ENCODE measurements around the gene SERPINB5.

SERPINB5 gene

DNA sequence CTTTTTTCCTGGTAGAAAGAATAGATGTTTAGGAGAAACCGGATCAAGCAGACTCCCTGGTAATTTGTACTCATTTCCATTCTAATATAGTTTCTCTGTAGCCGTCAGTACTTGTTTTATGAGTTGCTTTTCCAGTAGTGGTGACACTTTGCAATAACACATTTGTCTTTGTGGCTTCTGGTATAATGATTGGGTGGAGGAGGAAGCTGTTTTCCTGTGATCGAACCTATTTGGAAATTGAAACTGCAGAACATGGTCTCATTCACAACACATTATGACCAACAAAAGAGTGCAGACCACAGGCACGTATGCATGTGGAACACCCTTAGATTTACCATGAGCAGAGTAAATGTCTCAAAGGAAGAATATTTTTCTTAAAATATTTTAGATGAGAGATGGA lies 57.9 kb downstream of the SERPINB5 start:
- DNase-seq, result no peak

DNA sequence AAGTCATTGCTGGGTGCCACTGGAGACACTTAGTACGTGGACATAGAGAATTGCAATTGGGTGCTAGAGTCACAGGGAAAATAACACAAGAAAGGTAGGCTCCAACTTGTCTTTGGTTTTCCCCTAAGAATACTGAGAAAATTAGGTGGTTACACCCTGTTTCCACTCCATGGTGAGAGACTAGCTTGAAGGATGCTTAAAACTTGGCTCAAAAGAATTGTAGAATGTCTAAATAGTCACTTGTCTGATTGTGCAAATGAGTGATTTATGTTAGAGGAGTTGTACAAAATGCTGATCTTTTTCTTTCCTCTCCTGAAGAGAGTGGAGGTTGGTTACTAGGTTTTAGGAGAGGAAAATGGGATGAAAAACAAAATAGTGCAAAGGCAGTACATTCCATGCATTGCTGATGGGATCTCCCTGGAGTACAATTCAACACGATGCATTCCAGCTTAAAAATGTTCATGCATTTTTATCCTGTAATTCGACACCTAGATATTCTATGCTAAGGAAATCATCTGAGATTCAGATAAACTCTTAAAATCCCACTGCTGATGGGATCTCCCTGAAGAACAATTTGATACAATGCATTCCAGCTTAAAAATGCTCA lies 63.2 kb downstream of the SERPINB5 start:
- DNase-seq, result no peak

DNA sequence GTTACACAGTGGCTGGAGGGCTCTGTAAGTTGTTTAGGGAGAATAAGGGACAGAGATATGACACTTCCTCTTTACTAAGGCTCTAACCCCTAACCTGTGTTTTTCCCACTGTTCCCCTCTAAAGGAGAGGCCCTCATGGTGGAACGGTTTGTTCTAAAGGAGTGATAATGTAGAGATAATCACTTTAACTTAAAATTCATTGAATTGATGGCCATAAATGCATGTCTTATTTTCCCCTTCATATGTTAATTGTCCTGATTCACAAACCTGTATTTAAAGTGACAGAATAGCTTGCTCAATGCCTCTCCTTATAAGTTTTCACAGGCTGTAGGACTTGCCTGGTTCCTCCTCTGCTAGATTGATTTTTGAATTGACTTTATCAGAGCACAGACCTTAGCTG lies 65.3 kb downstream of the SERPINB5 start, which contains the start of gene SERPINB12:
TSS of gene SERPINB12 (plus strand) at position 301 of the 400 bp plus-strand sequence. CDS start 13,791 bp downstream, outside the sequence.
- no peak for DNase-seq

DNA sequence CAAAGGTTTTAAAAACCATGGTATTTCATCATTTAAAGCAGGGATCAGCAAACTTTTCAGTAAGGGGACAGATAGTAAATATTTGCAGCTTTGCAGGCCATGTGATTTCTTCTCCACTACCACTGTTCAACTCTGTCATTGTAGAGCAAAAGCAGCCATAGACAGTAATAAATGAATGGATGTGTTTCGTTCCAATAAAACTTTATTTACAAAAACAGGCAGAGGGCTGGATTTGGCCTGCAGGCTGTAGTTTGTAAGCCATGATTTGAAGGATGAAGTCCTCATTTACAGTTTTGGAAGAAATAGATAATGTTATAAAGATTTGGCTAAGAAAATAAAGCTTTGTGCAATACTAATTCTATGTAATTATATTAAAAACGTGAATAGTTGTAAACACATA lies 67.3 kb downstream of the SERPINB5 start:
- DNase-seq, result no peak

DNA sequence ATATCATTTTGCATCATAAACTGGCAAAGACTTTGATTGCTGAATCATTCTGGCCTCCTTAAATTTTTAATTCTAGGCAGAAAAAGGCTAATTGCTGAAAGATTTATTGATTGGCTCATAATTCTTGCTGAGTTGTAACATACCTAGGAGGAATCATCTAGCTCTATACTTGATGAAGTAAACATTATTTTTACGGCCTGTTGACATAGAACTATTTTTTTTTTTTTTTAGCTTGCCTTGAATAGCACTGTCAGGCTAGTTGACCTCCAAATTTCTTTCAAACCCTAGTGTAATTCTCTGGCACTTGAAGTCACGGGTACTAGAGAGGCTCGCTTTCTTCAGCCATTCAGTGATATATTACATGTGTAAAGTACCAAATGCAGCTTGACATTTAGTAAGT lies 68.2 kb downstream of the SERPINB5 start:
- DNase-seq, result no peak

DNA sequence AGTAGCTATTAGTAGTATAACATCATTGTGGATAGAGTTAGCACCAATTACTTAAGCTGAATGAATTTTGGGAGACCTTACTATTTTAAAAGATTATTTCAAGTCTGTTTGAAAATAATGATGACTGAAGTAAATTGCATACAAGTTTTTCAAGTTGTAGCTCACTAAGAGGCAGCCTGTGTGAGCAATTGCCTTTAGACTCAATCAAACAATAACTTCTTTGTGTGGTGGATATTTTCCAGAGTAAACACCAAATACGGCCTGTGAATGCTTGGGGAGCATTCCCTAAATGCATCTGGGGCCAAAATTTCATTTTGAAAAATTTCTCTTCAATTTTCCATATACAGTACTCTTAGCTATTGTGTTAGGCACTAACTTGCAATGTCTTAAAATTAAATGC lies 73.3 kb downstream of the SERPINB5 start:
- DNase-seq, result no peak

DNA sequence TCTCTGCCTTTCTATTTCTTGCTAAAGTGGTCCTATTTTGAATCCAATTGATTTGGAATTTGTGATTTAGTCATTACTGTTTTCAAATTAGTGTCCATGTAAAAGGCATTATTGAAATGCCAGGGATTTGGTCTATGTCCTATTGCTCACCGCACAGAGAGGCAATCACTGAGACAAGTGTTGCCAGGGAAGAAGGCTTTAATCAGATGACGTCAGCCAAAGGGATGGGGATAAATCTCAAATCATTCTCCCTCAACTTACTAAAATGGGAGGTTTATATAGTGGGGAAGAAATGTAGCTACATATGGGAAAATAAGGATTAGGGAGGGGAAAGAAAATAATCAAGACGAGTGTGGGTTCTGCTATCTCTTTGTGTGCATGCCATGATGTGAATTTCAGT lies 75.0 kb downstream of the SERPINB5 start:
- DNase-seq, result no peak

DNA sequence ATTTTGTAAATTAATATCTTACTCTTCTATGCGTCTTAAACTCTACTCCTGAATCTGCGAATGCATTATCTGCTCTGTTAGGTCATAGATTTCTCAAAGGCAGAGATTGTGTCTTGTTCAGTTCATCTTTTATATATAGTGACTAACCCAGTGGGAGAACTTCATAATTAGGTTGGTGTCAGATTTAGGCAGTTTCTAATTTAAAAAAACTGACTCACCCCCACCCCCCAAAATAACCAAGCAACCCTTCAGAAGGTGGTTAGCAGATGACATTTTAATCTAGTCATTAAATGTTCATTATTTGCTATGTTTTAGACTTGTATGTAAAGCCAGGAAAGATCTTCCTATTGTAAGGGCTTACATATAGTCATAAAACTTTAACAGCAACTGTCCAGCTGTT lies 75.8 kb downstream of the SERPINB5 start:
- no peak for DNase-seq

DNA sequence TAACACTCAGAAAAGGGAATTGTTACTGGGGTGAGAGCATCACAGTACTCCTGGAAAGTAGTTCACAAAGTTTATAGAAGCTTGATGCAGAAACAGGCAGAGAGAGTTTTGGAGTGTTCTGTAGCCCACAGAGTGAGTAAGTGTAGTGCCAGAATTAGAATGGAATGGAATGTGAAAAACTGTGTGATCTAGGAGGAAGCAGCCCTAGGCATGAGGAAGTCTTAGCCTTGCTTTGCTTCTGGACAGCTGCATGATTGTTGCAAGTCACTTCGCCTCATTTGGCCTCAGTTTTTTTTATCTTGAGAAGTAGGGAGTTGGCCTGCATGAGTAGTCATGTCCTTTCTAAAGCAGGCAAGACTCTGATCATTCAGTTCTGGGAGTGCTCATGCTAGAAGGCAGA lies 76.3 kb downstream of the SERPINB5 start:
- DNase-seq, result no peak
